GM12878 (cell line): ENCODE measurements around the gene SAMD1. TPM values are rescaled to one million over a fixed set of nuclear protein-coding genes. Genes with fewer than 3 reads are reported as not detected.

Source experiments
- ATF2 ChIP-seq: IDR thresholded peaks from 2 replicates; pipeline ENCODE4 v1.6.1; 2012; ENCODE audit warnings: low read length, inconsistent platforms
- BHLHE40 ChIP-seq, 2 experiments: fragments of 450-650 bp in 1 of 2; IDR thresholded peaks; 2 replicates each; pipeline ENCODE4 v1.6.1; 2011 to 2017; ENCODE audit warnings: low read depth in 2 of 2, borderline replicate concordance in 1 of 2, improper control_type of control experiment in 1 of 2, low read length in 1 of 2, mild to moderate bottlenecking in 1 of 2
- CHD2 ChIP-seq: IDR thresholded peaks from 2 replicates; pipeline ENCODE4 v1.6.1; 2011; ENCODE audit warnings: low read depth, low read length, improper control_type of control experiment, borderline replicate concordance
- CREB1 ChIP-seq: IDR thresholded peaks from 2 replicates; pipeline ENCODE4 v1.6.1; 2012; ENCODE audit warnings: low read depth, mild to moderate bottlenecking, inconsistent platforms
- CTCF ChIP-seq, 3 experiments: IDR thresholded peaks in 2 of 3; conservative IDR thresholded peaks in 1 of 3; 2 replicates each; pipeline ENCODE4 v1.5.1; 2011; ENCODE audit warnings: low read depth in 3 of 3, low read length in 3 of 3, mild to moderate bottlenecking in 3 of 3, control low read depth in 2 of 3, moderate library complexity in 2 of 3, inconsistent platforms in 1 of 3, mixed read lengths in 1 of 3; ENCODE audit not compliant: control insufficient read depth in 2 of 3, insufficient read depth in 1 of 3; ENCODE audit errors: extremely low read depth in 1 of 3
- DPF2 ChIP-seq: fragments of 450-650 bp; IDR thresholded peaks from 2 replicates; pipeline ENCODE4 v1.6.1; 2017; ENCODE audit warnings: mild to moderate bottlenecking
- E2F4 ChIP-seq: IDR thresholded peaks from 2 replicates; pipeline ENCODE4 v1.6.1; 2012; ENCODE audit warnings: low read depth, low read length, improper control_type of control experiment
- E4F1 ChIP-seq: fragments of 450-650 bp; IDR thresholded peaks from 2 replicates; pipeline ENCODE4 v1.6.1; 2018; ENCODE audit warnings: borderline replicate concordance, mild to moderate bottlenecking; ENCODE audit not compliant: partially characterized antibody
- EP300 ChIP-seq, 2 experiments: fragments of 150-350 bp in 1 of 2; IDR thresholded peaks; 2 replicates each; pipeline ENCODE4 v1.6.1; 2011 to 2012; ENCODE audit warnings: low read depth in 2 of 2, low read length in 2 of 2, borderline replicate concordance in 1 of 2, improper control_type of control experiment in 1 of 2, inconsistent platforms in 1 of 2; ENCODE audit not compliant: control insufficient read depth in 1 of 2
- ESRRA ChIP-seq: IDR thresholded peaks from 2 replicates; pipeline ENCODE4 v1.6.1; 2012; ENCODE audit warnings: mild to moderate bottlenecking, low read length, improper control_type of control experiment
- FOS ChIP-seq: IDR thresholded peaks from 3 replicates; pipeline ENCODE4 v1.6.1; 2011; ENCODE audit warnings: borderline replicate concordance; ENCODE audit not compliant: insufficient read length; ENCODE audit errors: extremely low read depth
- GATAD2B ChIP-seq: fragments of 450-650 bp; conservative IDR thresholded peaks from 2 replicates; pipeline ENCODE4 v1.6.1; 2017; ENCODE audit warnings: low read depth, mild to moderate bottlenecking, moderate library complexity
- MYB ChIP-seq: fragments of 150-350 bp; IDR thresholded peaks from 2 replicates; pipeline ENCODE4 v1.6.1; 2014; ENCODE audit warnings: mild to moderate bottlenecking, low read depth, low read length, borderline replicate concordance
- NFYB ChIP-seq: IDR thresholded peaks from 2 replicates; pipeline ENCODE4 v1.6.1; 2011; ENCODE audit warnings: low read depth, mild to moderate bottlenecking, low read length, improper control_type of control experiment, moderate library complexity; ENCODE audit not compliant: insufficient read depth
- NR2C2 ChIP-seq: IDR thresholded peaks from 2 replicates; pipeline ENCODE4 v1.6.1; 2011; ENCODE audit warnings: borderline replicate concordance, low read depth; ENCODE audit not compliant: control insufficient read depth, insufficient read length
- PAX5 ChIP-seq: IDR thresholded peaks from 2 replicates; pipeline ENCODE4 v1.6.1; 2011; ENCODE audit warnings: low read depth, low read length, borderline replicate concordance
- POLR2A ChIP-seq: IDR thresholded peaks from 2 replicates; pipeline ENCODE4 v1.6.1; 2011; ENCODE audit warnings: low read depth, mild to moderate bottlenecking, low read length
- RELA ChIP-seq: fragments of 450-650 bp; IDR thresholded peaks from 2 replicates; pipeline ENCODE4 v1.8.0; 2014; ENCODE audit warnings: borderline replicate concordance; ENCODE audit not compliant: partially characterized antibody
- SP1 ChIP-seq: IDR thresholded peaks from one replicate; pipeline ENCODE4 v1.6.1; 2011; ENCODE audit warnings: low read depth, low read length
- polyA plus RNA-seq, 11 experiments: library from polyadenylated mRNA; depleted of rRNA in 4 of 11; unstranded in 6 of 11; stranded (reverse) in 5 of 11; fragments of >200 nt; fragmentation: Nextera tagmentation in 4 of 11; fragmentation: Illumina TruSeq in 1 of 11; extraction: Ambion mirVana in 4 of 11; extraction: Trizol in 1 of 11; gene quantifications; 1 replicate in 1 of 11; 2 replicates in 10 of 11; pipeline versions ENCODE4 v1.2.1 to v1.2.3, GENCODE V29; 2011 to 2016; ENCODE audit warnings: inconsistent platforms in 2 of 11, missing spikeins in 2 of 11, low read depth in 1 of 11
- total RNA-seq, 4 experiments: library from RNA; depleted of rRNA in 3 of 4; stranded (reverse); fragments of >200 nt in 3 of 4; fragmentation: Illumina TruSeq in 1 of 4; extraction: Trizol in 1 of 4; gene quantifications; 2 replicates each; pipeline versions ENCODE4 v1.2.1 to v1.2.3, GENCODE V29; 2013 to 2021
- TF ChIP-seq, protein P1 (sequence below): fragments of 450-650 bp; IDR thresholded peaks from 2 replicates; pipeline ENCODE4 v1.6.1; 2018; ENCODE audit warnings: mild to moderate bottlenecking, low read depth, moderate library complexity; ENCODE audit not compliant: partially characterized antibody

SAMD1 gene
- total and polyA plus RNA-seq, 10 of the 15 experiments (the other 5 are each of a cell fraction or from before 2014, with no cell fraction given), result 3.0 to 71.7 (median 19.3) TPM

GRCh38 chr19:14117668-14118164 lies 27.2 kb upstream of the SAMD1 start, which contains the start of gene PRKACA (continued):
- no peak for TF ChIP-seq ATF2
- peak; percentile 98 for TF ChIP-seq NFYB
- TF ChIP-seq E4F1, result peak; percentile 64
- no peak for TF ChIP-seq EP300 (IDR thresholded peaks at IDR 0.05; ENCODE audit: borderline replicate concordance in 1 of 2, control insufficient read depth in 1 of 2, low read depth in 2 of 2, low read length in 2 of 2)
- peak; percentile 60; the same call in 1 of the 2 replicates for TF ChIP-seq PAX5
- TF ChIP-seq NR2C2, result no peak
- TF ChIP-seq CREB1, result peak; percentile 93
- peak; percentile 98 for TF ChIP-seq CHD2
- peak; percentile 32 for TF ChIP-seq RELA
- peak; percentile 98 for TF ChIP-seq DPF2
- TF ChIP-seq E2F4, result no peak
- no peak for TF ChIP-seq ESRRA
- no peak for TF ChIP-seq CTCF (IDR thresholded peaks at IDR 0.05 in 2 of 3, conservative IDR thresholded peaks at IDR 0.05 in 1 of 3; ENCODE audit: control insufficient read depth in 2 of 3, extremely low read depth in 1 of 3, insufficient read depth in 1 of 3, low read depth in 3 of 3, low read length in 3 of 3)
- TF ChIP-seq BHLHE40 (IDR thresholded peaks at IDR 0.05; ENCODE audit: borderline replicate concordance in 1 of 2, low read depth in 2 of 2, low read length in 1 of 2), result peak in 1 of 2 experiments; percentile 7; a peak in 1 of 4 replicates
- no peak for TF ChIP-seq MYB
- no peak for TF ChIP-seq GATAD2B
- peak; percentile 54; the same call in 1 of the 2 replicates for TF ChIP-seq POLR2A
- peak; percentile 100 for TF ChIP-seq SP1
- TF ChIP-seq, protein P1, sequence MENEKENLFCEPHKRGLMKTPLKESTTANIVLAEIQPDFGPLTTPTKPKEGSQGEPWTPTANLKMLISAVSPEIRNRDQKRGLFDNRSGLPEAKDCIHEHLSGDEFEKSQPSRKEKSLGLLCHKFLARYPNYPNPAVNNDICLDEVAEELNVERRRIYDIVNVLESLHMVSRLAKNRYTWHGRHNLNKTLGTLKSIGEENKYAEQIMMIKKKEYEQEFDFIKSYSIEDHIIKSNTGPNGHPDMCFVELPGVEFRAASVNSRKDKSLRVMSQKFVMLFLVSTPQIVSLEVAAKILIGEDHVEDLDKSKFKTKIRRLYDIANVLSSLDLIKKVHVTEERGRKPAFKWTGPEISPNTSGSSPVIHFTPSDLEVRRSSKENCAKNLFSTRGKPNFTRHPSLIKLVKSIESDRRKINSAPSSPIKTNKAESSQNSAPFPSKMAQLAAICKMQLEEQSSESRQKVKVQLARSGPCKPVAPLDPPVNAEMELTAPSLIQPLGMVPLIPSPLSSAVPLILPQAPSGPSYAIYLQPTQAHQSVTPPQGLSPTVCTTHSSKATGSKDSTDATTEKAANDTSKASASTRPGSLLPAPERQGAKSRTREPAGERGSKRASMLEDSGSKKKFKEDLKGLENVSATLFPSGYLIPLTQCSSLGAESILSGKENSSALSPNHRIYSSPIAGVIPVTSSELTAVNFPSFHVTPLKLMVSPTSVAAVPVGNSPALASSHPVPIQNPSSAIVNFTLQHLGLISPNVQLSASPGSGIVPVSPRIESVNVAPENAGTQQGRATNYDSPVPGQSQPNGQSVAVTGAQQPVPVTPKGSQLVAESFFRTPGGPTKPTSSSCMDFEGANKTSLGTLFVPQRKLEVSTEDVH, result no peak
- peak; percentile 93 for TF ChIP-seq FOS
